Measurements from ENCODE around the gene KLC3.

The KLC3 gene

DNA sequence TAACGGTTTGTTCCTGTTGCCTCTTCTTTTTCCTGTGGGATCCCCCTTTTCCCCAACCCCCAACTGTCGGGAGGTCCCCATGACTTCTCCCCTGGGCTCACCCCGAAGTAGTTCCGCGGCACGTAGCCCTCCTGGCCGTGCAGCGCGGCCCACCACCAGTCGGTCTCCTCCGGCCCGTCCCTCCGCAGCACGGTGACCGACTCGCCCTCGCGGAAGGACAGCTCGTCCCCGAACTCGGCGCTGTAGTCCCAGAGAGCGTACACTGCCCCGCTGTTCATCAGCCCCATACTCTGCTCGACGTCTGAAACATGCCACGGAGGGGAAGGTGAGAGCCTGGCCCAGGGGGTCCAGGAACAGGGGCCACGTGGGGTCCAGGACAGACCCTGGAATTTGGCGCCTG lies 41.9 kb downstream of the KLC3 start:
- no peak overlapping the region for H3K4me3 ChIP-seq (ENCODE audit: low read depth in 1 of 2, low read length in 1 of 2)
- H3K4me1 ChIP-seq (ENCODE audit: control insufficient read depth in 1 of 2, insufficient read depth in 1 of 2, low read depth in 1 of 2, low read length in 1 of 2) = no peaks in the 10 kb centered on the region
- TF ChIP-seq, protein P1, sequence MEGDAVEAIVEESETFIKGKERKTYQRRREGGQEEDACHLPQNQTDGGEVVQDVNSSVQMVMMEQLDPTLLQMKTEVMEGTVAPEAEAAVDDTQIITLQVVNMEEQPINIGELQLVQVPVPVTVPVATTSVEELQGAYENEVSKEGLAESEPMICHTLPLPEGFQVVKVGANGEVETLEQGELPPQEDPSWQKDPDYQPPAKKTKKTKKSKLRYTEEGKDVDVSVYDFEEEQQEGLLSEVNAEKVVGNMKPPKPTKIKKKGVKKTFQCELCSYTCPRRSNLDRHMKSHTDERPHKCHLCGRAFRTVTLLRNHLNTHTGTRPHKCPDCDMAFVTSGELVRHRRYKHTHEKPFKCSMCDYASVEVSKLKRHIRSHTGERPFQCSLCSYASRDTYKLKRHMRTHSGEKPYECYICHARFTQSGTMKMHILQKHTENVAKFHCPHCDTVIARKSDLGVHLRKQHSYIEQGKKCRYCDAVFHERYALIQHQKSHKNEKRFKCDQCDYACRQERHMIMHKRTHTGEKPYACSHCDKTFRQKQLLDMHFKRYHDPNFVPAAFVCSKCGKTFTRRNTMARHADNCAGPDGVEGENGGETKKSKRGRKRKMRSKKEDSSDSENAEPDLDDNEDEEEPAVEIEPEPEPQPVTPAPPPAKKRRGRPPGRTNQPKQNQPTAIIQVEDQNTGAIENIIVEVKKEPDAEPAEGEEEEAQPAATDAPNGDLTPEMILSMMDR (IDR thresholded peaks at IDR 0.05) = no peak
- peaks cover 47% of the 10 kb centered on the region for H3K27me3 ChIP-seq
- H3K36me3 ChIP-seq = no peaks in the 10 kb centered on the region
- H3K27ac ChIP-seq = no peak overlapping the region
- H3K9me3 ChIP-seq = no peaks in the 10 kb centered on the region

GRCh38 chr19:45385392-45386221 lies 45.1 kb downstream of the KLC3 start:
- no peak overlapping the region for H3K27ac ChIP-seq
- no peaks in the 10 kb centered on the region for H3K4me1 ChIP-seq (ENCODE audit: control insufficient read depth in 1 of 2, insufficient read depth in 1 of 2, low read depth in 1 of 2, low read length in 1 of 2)
- H3K27me3 ChIP-seq = peaks cover 62% of the 10 kb centered on the region
- H3K9me3 ChIP-seq = no peaks in the 10 kb centered on the region
- TF ChIP-seq, protein P1 (IDR thresholded peaks at IDR 0.05) = no peak
- no peak overlapping the region for H3K4me3 ChIP-seq (ENCODE audit: low read depth in 1 of 2, low read length in 1 of 2)
- no peaks in the 10 kb centered on the region for H3K36me3 ChIP-seq

GRCh38 chr19:45391346-45391745 lies 50.8 kb downstream of the KLC3 start:
- Histone ChIP-seq H3K27ac (no peak overlapping the region), H3K4me1 (ENCODE audit: control insufficient read depth in 1 of 2, insufficient read depth in 1 of 2, low read depth in 1 of 2, low read length in 1 of 2) (no peaks in the 10 kb centered on the region), H3K27me3 (peaks cover 73% of the 10 kb centered on the region), H3K9me3 (no peaks in the 10 kb centered on the region), H3K4me3 (ENCODE audit: low read depth in 1 of 2, low read length in 1 of 2) (no peak overlapping the region), H3K36me3 (no peaks in the 10 kb centered on the region)
- TF ChIP-seq, protein P1 (IDR thresholded peaks at IDR 0.05) = no peak

DNA sequence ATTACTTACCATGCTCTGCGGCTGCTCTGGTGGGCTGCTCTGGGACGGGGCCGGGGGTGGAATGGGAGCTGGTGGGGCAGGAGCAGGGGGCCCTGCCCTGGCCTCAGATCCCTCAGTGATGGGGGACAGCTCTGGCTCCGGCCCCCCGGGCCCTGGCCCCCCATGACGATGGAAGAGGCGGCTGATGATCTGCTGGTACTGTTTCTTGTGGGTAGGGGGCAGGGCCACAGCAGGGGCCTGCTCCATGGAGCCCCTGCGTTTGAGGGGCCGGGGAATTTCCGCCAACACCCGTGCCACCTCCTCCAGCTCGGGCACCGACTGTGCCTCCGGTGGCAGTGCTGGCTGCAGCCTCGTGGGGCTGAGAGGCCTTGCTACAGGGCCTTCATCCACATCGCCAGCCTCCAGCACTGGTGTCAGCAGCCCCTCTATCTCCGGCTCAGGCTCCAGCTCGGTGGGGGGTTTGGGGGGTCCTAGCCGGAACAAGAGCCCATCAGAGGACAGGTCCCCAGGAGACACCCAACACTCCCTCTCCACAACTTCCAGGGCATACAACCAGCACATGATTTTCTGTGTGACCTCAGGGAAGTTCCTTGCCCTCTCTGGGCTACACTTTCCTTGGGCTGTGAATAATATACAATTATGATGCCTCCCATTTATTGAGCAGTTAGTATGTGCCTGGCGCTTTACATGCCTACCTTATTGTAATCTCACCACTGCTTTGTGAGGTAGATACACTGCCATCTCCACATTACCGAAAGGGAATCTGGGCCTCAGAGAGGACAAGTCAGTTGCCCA lies 51.5 kb downstream of the KLC3 start:
- no peak overlapping the region for H3K27ac ChIP-seq
- H3K9me3 ChIP-seq = no peaks in the 10 kb centered on the region
- no peaks in the 10 kb centered on the region for H3K36me3 ChIP-seq
- no peaks in the 10 kb centered on the region for H3K4me1 ChIP-seq (ENCODE audit: control insufficient read depth in 1 of 2, insufficient read depth in 1 of 2, low read depth in 1 of 2, low read length in 1 of 2)
- TF ChIP-seq, protein P1 (IDR thresholded peaks at IDR 0.05) = no peak
- peaks cover 73% of the 10 kb centered on the region for H3K27me3 ChIP-seq
- no peak overlapping the region for H3K4me3 ChIP-seq (ENCODE audit: low read depth in 1 of 2, low read length in 1 of 2)

DNA sequence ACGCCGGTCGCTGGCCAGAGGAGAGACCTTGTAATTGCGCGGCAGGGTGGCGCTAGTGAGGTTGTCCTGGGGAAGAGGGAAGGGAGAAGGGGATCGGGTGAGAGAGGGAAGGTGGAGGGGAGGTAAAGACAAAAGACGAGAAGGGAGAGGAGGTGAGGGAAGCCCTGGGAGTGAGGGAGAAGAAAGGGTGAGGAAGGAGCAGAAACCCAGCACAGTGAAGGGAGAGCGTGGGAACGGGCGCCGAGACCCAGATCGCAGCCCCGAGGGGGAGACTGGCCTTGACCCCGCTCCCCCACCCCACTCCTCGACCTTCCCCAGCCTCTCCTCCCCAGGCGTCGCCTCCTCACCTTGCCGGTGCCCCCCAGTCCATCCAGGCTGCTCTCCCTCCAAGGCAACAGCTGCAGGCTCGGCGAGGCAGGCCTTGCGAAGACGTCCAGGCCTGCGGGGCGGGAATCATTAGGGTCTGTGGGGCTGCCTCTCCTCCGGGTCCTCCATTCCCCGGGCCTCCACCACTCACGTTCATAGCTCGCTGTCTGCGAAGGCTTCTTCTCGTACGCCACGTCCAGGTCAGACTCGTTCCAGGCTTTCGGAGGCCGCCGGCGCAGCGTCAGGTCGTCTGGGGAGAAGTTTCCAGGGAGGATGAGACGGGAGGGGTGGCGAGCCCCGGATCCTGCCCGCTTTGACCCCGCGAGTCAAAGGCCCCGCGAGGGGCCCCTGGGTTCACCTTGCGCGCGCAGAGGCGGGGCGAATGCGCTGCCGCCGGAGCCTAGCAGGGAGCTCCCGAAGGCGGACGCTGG lies 55.5 kb downstream of the KLC3 start:
- TF ChIP-seq, protein P1 (IDR thresholded peaks at IDR 0.05) = no peak
- H3K27ac ChIP-seq = no peak overlapping the region
- H3K4me3 ChIP-seq (ENCODE audit: low read depth in 1 of 2, low read length in 1 of 2) = no peak overlapping the region
- H3K36me3 ChIP-seq = no peaks in the 10 kb centered on the region
- peaks cover 0 to 6% of the 10 kb centered on the region in 2 experiments for H3K4me1 ChIP-seq (ENCODE audit: control insufficient read depth in 1 of 2, insufficient read depth in 1 of 2, low read depth in 1 of 2, low read length in 1 of 2)
- no peaks in the 10 kb centered on the region for H3K9me3 ChIP-seq
- peaks cover 81% of the 10 kb centered on the region for H3K27me3 ChIP-seq

All from neutrophil (primary cell).